HS-5 (cell line): Measurements from ENCODE around the gene RPRD2.
"Not testable (repeated sequence)": the region's sequence is repeated elsewhere in the genome, so short reads cannot be mapped to it uniquely, and the experiment has no call there.

ENCODE experiments used
- DNase-seq: peaks from one replicate; pipeline ENCODE4 v3.0.0-alpha.2; 2012; ENCODE audit warnings: low read depth

Gene RPRD2

GRCh38 chr1:150389650-150390049, 25.7 kb downstream of the RPRD2 start:
- no peak for DNase-seq

- no peak for DNase-seq
Observed at GRCh38 chr1:150392627-150393026, 28.7 kb downstream of the RPRD2 start.

DNA sequence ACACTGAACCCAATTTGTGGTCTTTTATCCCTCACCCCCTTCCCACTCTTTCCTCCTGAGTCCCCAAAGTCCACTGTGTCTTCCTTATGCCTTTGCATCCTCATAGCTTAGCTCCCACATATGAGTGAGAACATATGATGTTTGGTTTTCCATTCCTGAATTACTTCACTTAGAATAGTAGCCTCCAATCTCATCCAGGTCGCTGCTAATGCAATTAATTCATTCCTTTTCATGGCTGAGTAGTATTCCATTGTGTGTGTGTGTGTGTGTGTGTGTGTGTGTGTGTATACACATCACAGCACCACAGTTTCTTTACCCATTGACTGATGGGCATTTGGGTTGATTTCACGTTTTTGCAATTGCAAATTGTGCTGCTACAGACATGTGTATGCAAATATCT, 31.2 kb downstream of the RPRD2 start:
- not testable (repeated sequence) for DNase-seq

GRCh38 chr1:150397392-150398032, 33.6 kb downstream of the RPRD2 start:
- no peak for DNase-seq

GRCh38 chr1:150404465-150404864, 40.5 kb downstream of the RPRD2 start:
- DNase-seq, result no peak

GRCh38 chr1:150405660-150406059, 41.7 kb downstream of the RPRD2 start:
- DNase-seq, result no peak

- no peak for DNase-seq
Observed at GRCh38 chr1:150406483-150406882, 42.5 kb downstream of the RPRD2 start.

- no peak for DNase-seq
Observed at GRCh38 chr1:150407330-150407729, 43.4 kb downstream of the RPRD2 start.

DNA sequence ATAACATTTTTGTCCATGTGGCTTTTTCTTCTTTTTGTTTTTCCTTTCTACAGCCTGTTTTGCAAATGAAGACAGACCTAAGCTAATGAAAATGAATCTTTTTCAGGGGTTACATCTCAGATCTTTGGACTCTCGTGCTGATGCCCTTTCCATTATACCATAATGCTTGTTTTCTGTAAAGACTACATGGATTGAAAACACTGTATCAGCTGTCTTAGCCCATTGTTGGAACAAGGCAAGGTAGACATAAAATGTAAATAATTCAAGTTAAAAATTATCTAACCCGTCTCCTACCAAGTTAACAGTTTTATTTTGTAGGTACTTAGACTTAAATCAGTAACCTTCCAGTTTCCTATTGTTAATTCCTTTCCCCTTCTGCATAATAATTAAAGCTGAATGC, 44.9 kb downstream of the RPRD2 start:
- DNase-seq, result no peak

- no peak for DNase-seq
Observed at GRCh38 chr1:150409504-150410362, 45.8 kb downstream of the RPRD2 start.

- no peak for DNase-seq
Observed at GRCh38 chr1:150410582-150411101, 46.7 kb downstream of the RPRD2 start.

- no peak for DNase-seq
Observed at GRCh38 chr1:150414592-150414991, 50.6 kb downstream of the RPRD2 start.

DNA sequence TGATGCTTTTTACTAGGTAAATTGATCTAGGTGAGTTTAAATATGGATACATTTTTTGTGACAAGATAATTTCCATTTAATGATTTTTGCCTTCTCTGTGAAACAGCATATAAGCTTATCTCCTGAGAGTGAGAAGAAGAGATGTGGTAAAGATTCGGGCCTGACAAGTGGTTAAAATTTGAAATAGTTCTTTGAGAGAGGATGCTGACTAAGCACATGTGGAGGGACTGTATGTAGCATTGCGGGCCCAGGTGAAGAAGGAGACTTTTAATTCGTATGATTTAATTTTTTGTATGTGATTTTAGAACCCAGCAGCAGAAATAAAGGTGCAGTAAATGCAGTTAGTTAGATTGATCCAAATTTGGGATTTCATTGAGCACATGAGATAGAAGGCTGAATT, 51.9 kb downstream of the RPRD2 start:
- no peak for DNase-seq

GRCh38 chr1:150420560-150421265, 56.8 kb downstream of the RPRD2 start:
- DNase-seq, result no peak

- DNase-seq, result no peak
Observed at GRCh38 chr1:150422541-150422940, 58.6 kb downstream of the RPRD2 start.

- DNase-seq, result no peak
Observed at GRCh38 chr1:150429805-150430204, 65.9 kb downstream of the RPRD2 start.

DNA sequence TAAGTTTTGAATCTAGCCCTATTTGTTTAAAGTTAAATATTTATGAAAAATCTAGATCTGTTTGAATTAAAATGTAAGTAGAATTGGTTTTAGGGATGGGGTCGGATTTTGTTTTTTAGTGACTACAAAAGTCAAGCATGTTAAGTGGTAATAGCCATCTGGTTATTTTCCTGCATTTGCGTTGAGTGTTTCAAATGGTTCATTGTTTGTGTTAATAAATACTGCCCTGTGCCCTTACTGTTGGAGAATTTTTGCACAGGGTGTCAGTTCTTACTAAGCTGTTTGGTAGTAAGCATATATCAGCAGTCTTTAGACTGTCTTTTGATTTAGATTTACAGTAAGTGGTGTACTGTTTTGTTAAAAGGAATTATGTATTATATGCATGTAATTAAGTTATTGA, 77.2 kb downstream of the RPRD2 start:
- no peak for DNase-seq

GRCh38 chr1:150444232-150444631, 80.3 kb downstream of the RPRD2 start:
- DNase-seq, result no peak

- no peak for DNase-seq
Observed at GRCh38 chr1:150456146-150456647, 92.2 kb downstream of the RPRD2 start.

DNA sequence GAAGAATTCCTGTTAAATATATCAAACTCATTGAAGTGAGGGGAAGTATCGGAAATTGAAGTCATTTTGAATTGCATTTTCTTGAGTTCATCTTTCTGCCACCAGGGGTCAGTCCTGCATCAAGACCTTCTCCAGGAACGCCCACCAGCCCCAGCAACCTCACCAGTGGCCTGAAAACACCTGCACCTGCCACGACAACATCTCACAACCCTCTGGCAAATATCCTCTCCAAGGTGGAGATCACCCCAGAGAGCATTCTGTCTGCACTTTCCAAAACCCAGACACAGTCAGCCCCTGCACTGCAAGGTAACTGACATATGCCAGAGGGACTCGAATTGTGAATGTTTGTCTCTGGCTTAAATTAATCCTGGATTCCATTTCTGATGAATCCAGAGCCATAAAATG, 100.5 kb downstream of the RPRD2 start:
- peak; percentile 29 for DNase-seq

GRCh38 chr1:150466964-150467363, 103.0 kb downstream of the RPRD2 start:
- DNase-seq, result no peak

GRCh38 chr1:150469291-150469690, 105.3 kb downstream of the RPRD2 start:
- no peak for DNase-seq
